GM19438 (cell line): ENCODE data around the gene CDK18.

ENCODE experiments used
- ATAC-seq: cut with Tn5 transposase; IDR thresholded peaks from one replicate; pipeline ENCODE4 v1.9.1; 2021; ENCODE audit warnings: low read depth; ENCODE audit not compliant: unreplicated experiment

CDK18 gene

DNA sequence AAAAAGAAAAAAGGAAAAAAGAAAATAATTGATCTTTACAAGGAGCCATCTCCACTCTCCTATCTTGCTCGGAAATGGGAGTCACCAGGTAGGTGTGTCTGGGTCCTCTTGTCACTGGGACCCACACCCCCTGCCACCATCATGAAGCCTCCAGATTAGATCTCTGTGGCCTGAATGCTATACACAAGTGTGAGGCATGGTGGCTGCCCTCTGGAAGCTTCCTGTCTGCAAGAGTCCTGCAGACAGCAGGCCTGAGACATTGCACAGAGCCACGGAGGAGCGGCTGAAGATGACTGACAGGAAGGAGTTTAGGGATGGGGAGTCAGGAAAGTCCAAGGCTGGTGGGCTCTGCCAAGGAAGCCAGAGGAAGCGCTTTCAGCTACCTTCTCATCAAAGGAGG is 16.2 kb downstream of the CDK18 start:
- ATAC-seq: no peak

- no peak for ATAC-seq
These were observed 17.2 kb downstream of the CDK18 start for GRCh38 chr1:205521686-205522085.

DNA sequence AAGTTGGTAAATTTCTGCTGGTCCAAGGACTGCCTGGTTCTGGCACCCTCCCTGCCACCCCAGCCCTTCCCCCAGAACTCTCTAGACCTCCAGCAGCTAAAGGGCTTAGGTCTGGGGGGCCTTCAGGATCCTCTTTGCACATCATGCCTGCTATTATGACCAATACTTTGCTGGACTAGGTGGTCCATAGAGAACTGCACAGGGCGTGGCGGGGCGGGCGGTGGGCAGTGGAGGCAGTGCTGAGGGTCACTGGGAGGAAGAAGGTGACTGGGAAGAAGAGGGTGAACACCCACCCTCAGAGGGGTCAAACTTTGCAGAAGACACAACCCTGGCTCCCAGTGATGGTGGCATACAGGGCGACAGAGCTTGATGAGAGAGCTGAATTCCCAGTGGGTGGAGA is 18.2 kb downstream of the CDK18 start:
- no peak for ATAC-seq

- no peak for ATAC-seq
These were observed 18.9 kb downstream of the CDK18 start for GRCh38 chr1:205523261-205523890.

DNA sequence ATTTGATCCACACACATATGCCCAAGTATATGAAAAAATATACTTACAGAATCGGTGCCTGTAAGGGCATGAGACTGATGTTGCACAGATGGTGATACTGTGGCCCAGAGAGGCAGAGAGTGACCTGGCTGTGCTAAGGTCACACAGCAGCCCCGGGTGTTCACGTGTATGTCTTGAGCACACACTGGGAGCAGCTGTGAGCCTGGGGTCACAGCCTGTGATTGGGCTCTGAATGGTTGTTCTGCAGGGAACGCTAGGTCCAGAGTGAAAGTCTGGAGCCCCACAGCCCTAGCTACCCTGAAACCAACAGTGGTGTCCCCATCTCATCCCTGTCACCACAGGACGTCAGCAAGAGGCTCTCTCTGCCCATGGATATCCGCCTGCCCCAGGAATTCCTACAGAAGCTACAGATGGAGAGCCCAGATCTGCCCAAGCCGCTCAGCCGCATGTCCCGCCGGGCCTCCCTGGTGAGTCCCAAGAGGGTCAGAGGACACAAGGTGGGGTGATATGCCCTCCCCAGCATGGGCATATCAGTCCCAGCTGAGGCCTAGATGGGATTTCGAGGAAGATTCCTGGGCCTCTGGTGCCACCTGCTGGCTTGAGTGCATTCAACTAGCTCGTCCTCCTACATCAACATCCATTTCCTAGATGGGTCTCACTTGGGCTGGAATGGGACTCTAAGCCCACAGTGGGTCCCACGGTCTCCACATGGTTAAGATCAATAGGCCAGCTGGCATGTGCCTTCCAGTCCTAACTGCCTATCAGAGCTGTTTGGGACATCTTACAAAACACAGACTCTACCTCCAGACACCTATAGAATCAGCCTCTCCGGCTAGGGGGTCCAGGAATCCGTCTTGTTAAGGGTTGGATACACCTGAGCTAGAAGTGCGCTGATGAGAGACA is 19.7 kb downstream of the CDK18 start:
- ATAC-seq: no peak

- no peak for ATAC-seq
These were observed 20.3 kb downstream of the CDK18 start for GRCh38 chr1:205524794-205525101.

- no peak for ATAC-seq
These were observed 21.2 kb downstream of the CDK18 start for GRCh38 chr1:205525495-205526285.

- ATAC-seq: no peak
These were observed 22.0 kb downstream of the CDK18 start for GRCh38 chr1:205526431-205526830.

GRCh38 chr1:205527931-205528330 is 23.5 kb downstream of the CDK18 start:
- no peak for ATAC-seq

GRCh38 chr1:205528446-205528886 is 24.0 kb downstream of the CDK18 start:
- no peak for ATAC-seq

DNA sequence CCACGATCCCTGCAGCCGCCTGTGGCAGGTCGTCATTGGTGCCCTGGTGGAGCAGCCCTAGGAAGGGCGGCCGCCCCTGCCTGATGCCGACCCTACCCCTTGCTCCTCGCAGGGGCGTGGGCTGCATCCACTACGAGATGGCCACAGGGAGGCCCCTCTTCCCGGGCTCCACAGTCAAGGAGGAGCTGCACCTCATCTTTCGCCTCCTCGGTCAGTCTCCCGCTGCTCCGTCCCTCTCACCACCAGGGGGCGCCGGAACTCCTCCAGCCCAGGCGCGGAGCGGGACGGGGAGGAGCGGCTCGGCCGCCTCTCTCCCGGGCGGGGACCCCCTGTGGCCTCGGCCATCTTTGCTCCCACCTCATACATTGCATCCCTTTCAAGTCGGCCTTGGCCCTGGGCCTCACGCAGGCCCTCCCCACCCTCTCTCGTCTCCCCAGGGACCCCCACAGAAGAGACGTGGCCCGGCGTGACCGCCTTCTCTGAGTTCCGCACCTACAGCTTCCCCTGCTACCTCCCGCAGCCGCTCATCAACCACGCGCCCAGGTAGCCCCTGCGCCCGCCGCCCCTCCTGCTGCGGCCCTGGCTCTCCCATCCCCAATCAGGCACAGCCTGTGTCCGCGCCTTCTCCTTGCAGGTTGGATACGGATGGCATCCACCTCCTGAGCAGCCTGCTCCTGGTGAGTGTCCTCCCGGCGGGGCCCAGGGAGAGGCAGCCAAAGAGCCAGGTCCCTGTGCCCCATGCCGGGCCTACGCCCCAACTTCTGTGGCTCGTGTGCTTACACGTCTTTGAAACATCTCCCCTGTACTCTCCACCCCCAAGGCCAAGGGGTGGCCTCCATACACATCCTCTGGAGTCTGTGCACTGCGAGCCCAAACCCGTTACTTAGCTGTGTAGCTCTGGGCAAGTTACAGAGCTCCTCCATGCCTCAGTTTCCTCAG is 24.7 kb downstream of the CDK18 start:
- ATAC-seq: no peak

GRCh38 chr1:205530116-205530515 is 25.6 kb downstream of the CDK18 start:
- ATAC-seq: no peak

- ATAC-seq: no peak
These were observed 26.9 kb downstream of the CDK18 start for GRCh38 chr1:205531191-205532025.

GRCh38 chr1:205532026-205532898 is 27.8 kb downstream of the CDK18 start:
- ATAC-seq: no peak

GRCh38 chr1:205532996-205533735 is 28.7 kb downstream of the CDK18 start:
- no peak for ATAC-seq

- ATAC-seq: no peak
These were observed 29.4 kb downstream of the CDK18 start for GRCh38 chr1:205533748-205534443.

DNA sequence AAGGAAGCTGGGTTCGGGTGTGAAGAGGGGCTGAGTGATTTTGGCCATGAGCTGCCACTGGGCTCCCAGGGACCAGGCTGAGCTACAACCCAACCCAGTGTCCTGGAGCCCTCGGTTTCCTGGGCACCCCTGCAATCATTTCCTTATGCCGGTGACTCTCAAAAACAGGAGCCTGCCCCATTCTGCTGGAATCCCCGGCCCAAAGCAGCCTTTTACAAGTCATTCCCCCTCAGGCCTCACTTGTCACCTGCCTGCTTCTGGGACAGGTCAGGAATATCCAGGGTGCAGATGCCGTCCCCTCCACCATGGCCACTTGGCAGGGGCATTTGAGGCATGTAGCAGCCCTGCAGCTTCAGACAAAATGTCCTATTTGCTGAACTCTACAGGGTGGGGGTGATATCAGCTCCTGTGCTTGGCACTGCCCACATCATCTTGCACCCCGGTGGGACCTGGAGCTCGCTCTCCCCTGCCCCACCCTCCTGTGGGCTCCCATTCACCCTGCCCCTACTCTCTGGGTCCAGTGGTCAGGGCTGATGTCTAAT is 30.0 kb downstream of the CDK18 start:
- no peak for ATAC-seq
